Midbrain (tissue), 1 donor: ENCODE results near the gene GSTA2.
"Not testable (repeated sequence)": the region's sequence is repeated elsewhere in the genome, so short reads cannot be mapped to it uniquely, and the experiment has no call there.

Experiments
- DNase-seq: peaks from one replicate; lab custom pipeline; 2025; lab: John Stamatoyannopoulos, UW

GSTA2 gene

GRCh38 chr6:52725535-52726192 lies 37.6 kb downstream of the GSTA2 start:
- DNase-seq, result no peak

- no peak for DNase-seq
Measured at GRCh38 chr6:52725143-52725534, 38.1 kb downstream of the GSTA2 start.

GRCh38 chr6:52724406-52725121 lies 38.7 kb downstream of the GSTA2 start:
- peak; percentile 11 for DNase-seq

- DNase-seq, result no peak
Measured at GRCh38 chr6:52724042-52724405, 39.3 kb downstream of the GSTA2 start.

DNA sequence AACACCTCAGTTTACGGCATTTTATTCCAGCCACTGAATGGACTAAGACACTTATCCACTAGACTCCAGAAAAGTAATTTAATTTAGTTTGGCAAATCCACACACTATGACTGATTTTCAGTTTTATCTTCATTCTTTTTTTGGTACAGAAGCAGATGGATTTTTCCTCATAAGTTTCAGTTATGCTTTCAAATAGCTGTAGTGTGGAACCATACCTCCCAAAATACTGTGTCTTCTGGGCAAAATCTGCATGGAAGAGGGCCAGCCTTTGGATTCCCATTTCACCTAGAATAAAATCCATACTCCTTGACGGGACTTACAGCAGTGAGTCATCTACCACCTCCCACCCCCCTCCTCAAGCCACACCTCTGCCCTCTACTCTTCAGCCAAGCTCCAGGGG lies 43.0 kb downstream of the GSTA2 start:
- no peak for DNase-seq

- DNase-seq, result no peak
Measured at GRCh38 chr6:52718550-52718949, 44.7 kb downstream of the GSTA2 start.

DNA sequence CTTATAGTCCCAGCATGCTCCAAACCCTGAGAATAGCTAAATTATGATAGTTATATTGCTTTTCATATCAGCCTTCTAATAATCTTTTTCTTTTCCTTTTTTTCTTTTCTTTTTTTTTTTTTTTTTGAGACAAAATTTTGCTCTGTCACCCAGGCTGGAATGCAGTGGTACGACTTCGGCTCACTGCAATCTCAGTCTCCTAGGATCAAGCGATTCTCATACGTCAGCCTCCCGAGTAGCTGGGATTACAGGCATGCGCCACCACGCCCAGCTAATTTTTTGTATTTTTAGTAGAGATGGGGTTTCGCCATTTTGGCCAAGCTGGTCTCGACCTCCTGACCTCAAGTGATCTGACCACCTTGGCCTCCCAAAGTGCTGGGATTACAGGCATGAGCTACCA lies 48.5 kb downstream of the GSTA2 start:
- not testable (repeated sequence) for DNase-seq

DNA sequence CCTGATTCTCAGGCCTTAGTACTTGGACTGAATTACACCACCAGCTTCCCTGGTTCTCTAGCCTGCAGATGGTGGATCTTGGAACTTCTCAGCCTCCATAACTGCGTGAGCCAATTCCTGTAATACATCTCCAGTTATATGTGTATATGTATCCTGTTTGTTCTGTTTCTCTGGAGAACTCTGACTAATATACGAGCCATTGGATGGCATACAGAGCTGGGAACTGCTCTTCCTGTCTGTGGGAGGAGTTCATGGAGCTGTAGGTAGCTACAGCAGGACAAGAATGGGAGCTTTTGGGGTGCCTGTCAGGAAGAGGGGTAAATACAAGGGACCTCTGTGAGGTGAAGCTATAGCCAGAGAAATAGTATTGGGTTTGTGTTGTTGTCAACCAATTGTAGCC lies 51.1 kb downstream of the GSTA2 start:
- DNase-seq, result no peak

DNA sequence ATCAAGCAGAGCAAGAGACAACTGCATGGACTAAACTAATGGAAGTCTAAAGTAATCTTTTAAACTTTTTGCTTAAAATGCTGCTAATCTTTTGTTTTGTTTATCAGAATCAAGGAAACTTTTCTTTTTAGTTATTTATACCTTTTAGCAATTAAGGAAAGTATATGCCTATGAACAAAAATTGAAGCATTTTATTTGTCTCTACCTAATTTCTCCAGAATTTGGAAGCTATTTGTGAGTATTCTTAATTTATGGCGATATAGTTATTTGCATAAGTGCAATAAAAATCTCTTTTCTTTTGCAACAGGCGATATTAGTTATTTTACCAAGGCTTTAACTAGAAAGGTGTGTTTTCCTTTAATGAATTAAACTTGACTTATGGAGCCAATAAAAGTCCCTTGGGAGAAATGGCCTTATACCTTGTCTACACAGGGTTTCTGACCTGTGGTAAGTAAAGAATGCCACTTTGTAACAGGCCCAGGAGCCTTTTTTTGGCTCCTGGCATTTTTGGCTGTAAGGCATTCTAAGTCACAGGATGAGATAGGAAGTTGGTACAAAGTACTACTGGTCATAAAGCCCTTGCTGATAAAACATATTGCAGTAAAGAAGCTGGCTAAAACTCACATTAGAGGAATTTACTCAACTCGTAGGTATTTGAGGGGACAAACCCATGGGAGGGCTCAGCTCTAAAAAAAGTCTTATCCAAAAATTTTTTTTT lies 55.2 kb downstream of the GSTA2 start:
- no peak for DNase-seq

DNA sequence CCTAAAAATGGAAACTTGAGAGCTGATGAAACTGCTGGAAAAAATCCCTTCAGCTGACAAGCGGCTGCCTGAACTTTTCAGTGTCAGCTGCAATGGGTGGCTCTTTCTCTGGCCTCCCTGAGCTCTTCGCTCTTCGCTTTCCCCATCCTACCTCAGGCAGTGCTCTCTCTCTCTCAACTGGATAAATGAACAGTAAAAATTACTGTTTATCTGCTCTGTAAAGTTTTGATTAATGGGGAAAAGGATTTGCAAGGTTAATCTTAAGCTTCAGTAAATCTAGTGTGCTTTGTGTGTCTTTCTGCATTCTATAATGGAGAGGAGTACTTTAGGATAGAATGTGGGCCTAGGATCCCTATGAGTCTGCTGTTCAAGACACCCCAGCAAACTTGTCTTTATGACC lies 57.3 kb downstream of the GSTA2 start:
- no peak for DNase-seq

- not testable (repeated sequence) for DNase-seq
Measured at GRCh38 chr6:52704781-52705502, 58.3 kb downstream of the GSTA2 start.

- no peak for DNase-seq
Measured at GRCh38 chr6:52704060-52704459, 59.2 kb downstream of the GSTA2 start.
